ENCODE data around the gene COMT. TPM values are rescaled to one million over a fixed set of nuclear protein-coding genes. Genes with fewer than 3 reads are reported as not detected.

COMT gene
- total RNA-seq, 1 experiment from 2014 or later = 288 TPM

DNA sequence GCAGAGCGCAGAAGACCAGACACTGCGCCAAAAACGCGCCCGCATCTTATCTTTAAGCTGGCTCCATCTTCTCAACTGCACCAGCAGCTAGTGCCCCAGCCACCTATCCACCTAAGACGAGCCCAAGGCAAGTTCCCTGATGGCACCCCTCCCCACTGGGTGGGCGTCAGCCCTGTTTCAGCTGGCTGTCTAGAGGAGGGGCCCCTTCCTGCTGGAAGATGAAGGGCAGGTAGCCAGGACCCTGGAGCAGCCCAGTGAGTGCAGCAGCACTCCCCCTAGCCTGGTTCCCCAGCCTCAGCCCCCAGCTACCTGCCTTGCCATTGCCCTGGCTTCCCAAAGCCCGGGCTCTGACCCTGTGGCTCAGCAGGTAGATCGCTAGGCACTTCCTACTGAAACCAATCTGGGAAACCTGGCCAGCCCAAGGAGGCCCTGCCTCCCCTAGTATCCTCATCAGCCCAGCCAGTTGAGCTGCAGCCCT is 46.8 kb downstream of the COMT start:
- H3K4me1 ChIP-seq (replicated peaks) = peaks cover 28% of the 10 kb centered on the region
- no peak overlapping the region for H3K4me3 ChIP-seq
- DNase-seq (ENCODE audit: low read depth in 1 of 2, low spot score in 2 of 2) = no peak
- no peak overlapping the region for H3K27ac ChIP-seq
- no peaks in the 10 kb centered on the region for H3K27me3 ChIP-seq (replicated peaks)
- H3K36me3 ChIP-seq = no peaks in the 10 kb centered on the region
- no peaks in the 10 kb centered on the region for H3K9me3 ChIP-seq (replicated peaks)

DNA sequence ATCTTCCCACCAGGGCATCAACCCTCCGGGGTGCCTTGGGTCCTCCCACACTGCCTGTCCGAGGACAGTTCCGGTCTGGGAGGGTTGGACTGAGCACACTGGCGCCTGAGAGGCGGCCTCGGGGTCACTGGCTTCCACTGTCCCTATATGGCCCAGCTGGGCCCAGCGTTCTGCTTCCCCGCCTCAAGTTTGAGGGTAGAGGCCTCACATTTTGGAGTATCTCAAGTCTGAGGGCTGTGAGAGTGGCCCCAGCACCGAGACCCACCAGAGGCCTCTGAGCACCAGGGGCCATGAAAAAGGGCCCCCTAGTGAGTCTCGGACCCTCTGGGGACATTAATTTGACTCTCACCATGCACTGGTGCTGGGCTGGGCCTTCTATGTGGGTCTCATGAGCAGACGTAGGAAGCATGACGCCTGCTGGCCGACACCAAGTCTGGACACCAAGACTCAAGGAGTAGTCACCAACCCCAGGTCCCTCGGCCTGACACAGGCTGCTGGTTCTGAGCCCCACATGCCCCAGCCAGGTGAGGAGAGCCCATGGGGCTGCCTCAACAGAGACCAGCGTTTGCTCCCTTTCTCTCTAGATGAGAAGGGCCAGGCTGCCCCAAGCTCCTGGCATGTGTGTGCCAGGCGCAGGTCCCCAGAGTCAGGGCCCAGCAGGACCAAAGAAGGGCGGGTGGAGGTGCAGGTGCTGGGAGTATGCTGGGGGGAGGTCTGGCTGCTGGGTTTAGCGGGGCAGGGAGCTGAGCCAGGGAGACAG is 47.6 kb downstream of the COMT start:
- H3K27me3 ChIP-seq (replicated peaks) = no peaks in the 10 kb centered on the region
- no peaks in the 10 kb centered on the region for H3K36me3 ChIP-seq
- peaks cover 23% of the 10 kb centered on the region for H3K4me1 ChIP-seq (replicated peaks)
- H3K27ac ChIP-seq = no peak overlapping the region
- H3K9me3 ChIP-seq (replicated peaks) = no peaks in the 10 kb centered on the region
- H3K4me3 ChIP-seq = no peak overlapping the region
- no peak for DNase-seq (ENCODE audit: low read depth in 1 of 2, low spot score in 2 of 2)

DNA sequence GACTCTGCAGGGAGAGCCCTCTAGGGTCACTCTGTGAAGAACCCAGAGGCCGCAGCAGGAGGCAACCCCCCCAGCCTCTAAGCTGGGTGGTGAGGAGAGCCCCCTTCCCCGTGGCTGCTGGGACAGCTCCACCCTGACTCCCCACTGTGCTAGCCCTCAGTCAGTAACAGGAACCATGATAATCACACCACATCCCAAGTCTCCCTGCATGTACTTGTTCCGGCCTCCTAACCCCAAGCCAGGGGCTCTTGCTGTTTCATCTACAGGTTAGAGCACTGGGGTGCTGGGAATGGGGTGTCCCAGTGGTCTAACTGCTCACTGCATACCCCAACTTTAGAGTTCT is 48.1 kb downstream of the COMT start:
- H3K27me3 ChIP-seq (replicated peaks) = no peaks in the 10 kb centered on the region
- H3K36me3 ChIP-seq = no peaks in the 10 kb centered on the region
- no peak overlapping the region for H3K27ac ChIP-seq
- DNase-seq (ENCODE audit: low read depth in 1 of 2, low spot score in 2 of 2) = no peak
- H3K9me3 ChIP-seq (replicated peaks) = no peaks in the 10 kb centered on the region
- H3K4me3 ChIP-seq = no peak overlapping the region
- H3K4me1 ChIP-seq (replicated peaks) = peaks cover 18% of the 10 kb centered on the region

DNA sequence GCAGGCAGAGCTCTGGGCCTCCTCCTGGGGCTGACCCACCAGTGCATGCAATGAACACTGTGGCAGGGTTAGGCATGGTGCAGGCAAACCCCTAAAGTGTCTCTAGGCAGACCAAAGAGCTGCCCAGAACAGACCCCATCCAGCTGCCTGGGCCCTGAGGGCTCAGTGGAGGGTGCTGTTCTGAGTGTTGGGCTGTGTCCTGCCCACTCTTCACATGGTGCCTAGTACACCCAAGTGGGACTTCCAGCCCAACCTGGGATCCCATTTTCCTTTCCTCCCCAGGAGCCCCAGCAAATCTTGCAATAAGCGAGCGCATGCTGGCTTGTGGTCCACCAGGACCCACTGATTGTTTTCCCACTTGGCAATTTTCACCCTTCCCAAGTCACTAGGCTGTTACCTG is 48.6 kb downstream of the COMT start:
- no peak overlapping the region for H3K27ac ChIP-seq
- peaks cover 18% of the 10 kb centered on the region for H3K4me1 ChIP-seq (replicated peaks)
- H3K27me3 ChIP-seq (replicated peaks) = no peaks in the 10 kb centered on the region
- no peak for DNase-seq (ENCODE audit: low read depth in 1 of 2, low spot score in 2 of 2)
- H3K36me3 ChIP-seq = no peaks in the 10 kb centered on the region
- H3K9me3 ChIP-seq (replicated peaks) = no peaks in the 10 kb centered on the region
- no peak overlapping the region for H3K4me3 ChIP-seq

DNA sequence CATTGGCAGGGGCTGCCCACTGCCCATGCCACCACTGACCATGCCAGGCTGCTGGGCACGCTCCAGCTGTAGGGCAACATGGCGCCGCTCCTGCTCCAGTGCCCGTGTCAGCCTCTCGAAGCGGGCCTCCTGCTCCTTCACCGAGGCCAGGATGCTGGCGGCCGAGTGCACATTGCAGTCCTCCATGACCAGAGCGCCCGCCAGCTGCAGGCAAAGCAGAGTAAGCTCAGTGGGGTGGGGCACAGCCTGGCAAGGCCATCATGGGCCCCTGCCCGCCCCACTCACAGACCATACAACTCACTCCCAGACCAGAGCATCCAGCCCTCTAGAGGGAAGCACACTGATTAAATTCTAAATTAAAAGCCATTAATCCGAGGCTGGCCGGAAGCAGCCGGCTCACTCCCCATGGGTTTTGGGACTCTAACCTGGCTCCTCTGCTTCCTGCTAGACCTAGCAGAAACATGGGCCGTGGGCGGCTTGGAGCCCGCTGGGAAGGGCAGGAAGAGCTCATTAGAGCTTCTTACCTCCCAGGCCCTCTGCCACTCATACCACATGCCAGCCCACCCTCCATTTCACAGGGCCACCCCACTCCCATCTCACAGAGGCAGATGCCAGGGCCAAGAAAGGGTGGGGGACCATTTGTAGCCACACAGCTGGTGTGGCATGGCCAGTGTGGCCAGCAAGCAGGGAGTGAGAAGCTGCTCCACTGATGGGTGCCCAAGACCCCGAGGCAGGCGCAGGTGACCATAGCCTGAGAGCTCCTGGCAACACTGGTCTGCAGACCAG is 49.2 kb downstream of the COMT start:
- Histone ChIP-seq H3K9me3 (replicated peaks) (no peaks in the 10 kb centered on the region), H3K4me3 (no peak overlapping the region), H3K27ac (no peak overlapping the region), H3K27me3 (replicated peaks) (no peaks in the 10 kb centered on the region), H3K4me1 (replicated peaks) (peaks cover 18% of the 10 kb centered on the region), H3K36me3 (no peaks in the 10 kb centered on the region)
- no peak for DNase-seq (ENCODE audit: low read depth in 1 of 2, low spot score in 2 of 2)

DNA sequence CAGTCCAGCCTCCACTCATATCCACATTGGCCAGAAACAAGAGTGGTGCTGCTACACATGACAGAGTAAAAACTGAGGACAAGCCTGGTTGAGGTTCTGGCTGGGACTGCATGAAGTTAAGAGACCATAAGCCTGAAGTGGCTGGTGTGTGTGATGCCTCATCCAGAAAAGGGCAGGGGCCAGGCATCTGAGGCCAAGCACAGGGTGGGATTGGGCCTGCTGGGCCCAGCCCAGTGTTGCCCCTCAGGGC is 49.7 kb downstream of the COMT start:
- Histone ChIP-seq H3K36me3 (no peaks in the 10 kb centered on the region), H3K4me3 (no peak overlapping the region), H3K4me1 (replicated peaks) (peaks cover 14% of the 10 kb centered on the region), H3K9me3 (replicated peaks) (no peaks in the 10 kb centered on the region), H3K27ac (no peak overlapping the region), H3K27me3 (replicated peaks) (no peaks in the 10 kb centered on the region)
- DNase-seq (ENCODE audit: low read depth in 1 of 2, low spot score in 2 of 2) = no peak

DNA sequence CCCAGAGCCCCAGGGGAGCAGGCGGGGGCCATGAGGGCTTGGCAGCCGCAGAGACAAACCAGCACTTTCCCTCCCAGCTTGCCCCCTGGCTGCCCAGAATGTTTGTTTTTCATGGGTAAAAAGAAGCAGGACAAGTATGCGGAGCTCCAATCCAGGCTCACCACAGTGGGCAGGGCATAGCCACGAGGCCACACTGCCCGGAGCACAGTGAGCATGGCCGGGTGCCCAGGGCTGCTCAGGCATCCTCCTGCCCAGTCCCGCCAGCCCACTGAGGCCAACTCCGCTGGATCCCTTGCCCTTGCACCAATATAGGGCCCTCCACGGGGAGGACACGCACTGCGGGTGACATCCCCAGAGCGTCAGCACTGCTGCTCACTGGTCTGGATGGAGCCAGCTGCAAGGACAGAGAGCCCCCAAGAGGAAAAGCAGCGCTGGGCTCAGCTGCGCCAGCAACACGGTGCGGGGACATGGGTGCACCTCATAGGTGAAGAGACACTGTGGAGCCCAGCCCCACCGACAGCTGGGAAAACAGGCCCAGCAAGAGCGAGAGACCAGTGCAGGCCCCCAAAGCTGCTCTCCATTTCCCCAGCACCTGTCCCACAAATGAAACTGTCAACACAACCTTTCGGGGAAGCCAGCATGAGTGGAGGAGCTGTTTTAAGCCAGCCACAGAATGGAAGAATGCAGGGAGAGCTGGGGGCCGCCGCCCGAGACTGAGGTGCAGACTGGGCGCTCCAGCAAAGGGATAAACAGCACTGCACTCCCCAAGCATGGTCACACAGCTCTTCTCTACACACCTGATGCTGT is 50.3 kb downstream of the COMT start:
- Histone ChIP-seq H3K36me3 (no peaks in the 10 kb centered on the region), H3K27me3 (replicated peaks) (no peaks in the 10 kb centered on the region), H3K9me3 (replicated peaks) (no peaks in the 10 kb centered on the region), H3K4me3 (no peak overlapping the region), H3K27ac (no peak overlapping the region), H3K4me1 (replicated peaks) (peaks cover 9% of the 10 kb centered on the region)
- no peak for DNase-seq (ENCODE audit: low read depth in 1 of 2, low spot score in 2 of 2)

DNA sequence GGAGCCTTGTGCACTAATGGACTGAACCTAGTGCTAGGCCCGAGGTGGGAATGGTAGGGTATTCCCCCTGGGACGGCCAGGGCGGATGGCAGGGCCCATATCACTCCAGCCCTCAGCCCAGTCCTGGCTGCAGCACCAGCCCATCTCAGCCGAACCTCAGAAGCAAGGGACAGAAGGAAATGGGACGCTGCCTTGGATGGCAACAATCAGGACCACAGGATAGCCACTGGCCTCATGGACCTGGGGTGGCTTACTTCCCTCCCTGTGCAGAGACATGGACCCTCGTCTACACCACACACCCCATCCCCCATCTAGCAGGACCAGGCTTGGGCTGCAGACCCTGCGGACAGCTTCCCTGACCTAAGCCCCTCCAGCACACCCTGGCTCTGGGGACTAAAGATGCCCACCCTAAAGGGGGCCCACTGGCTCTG is 50.9 kb downstream of the COMT start:
- H3K4me1 ChIP-seq (replicated peaks) = peaks cover 8% of the 10 kb centered on the region
- no peak overlapping the region for H3K27ac ChIP-seq
- no peak for DNase-seq (ENCODE audit: low read depth in 1 of 2, low spot score in 2 of 2)

DNA sequence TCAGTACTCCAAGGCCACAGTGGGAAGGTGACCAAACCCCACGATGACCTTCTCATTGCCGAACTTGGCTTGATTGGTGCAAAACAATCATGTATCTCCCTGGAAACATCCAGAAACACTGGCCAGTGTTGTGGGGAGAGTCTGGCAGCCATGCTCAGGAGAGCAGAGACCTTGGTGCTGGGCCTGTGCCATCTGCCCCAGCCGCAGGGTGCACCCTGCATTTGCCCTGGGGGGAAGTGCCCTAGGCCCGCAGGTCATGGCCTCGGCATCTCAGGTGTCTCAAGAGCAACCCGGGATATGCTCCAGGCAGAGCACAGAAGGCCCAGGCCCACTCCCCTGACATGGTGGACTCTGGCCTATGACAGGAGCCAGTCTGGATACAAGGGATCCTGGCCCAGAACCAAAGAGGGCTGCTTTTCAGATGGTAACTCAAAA is 51.4 kb downstream of the COMT start:
- no peak overlapping the region for H3K4me3 ChIP-seq
- no peaks in the 10 kb centered on the region for H3K36me3 ChIP-seq
- peaks cover 8% of the 10 kb centered on the region for H3K4me1 ChIP-seq (replicated peaks)
- H3K9me3 ChIP-seq (replicated peaks) = no peaks in the 10 kb centered on the region
- no peak for DNase-seq (ENCODE audit: low read depth in 1 of 2, low spot score in 2 of 2)
- H3K27ac ChIP-seq = no peak overlapping the region
- no peaks in the 10 kb centered on the region for H3K27me3 ChIP-seq (replicated peaks)

More for the DNA sequence above, 50.9 kb downstream of the COMT start:
- Histone ChIP-seq H3K4me3 (no peak overlapping the region), H3K36me3 (no peaks in the 10 kb centered on the region), H3K9me3 (replicated peaks) (no peaks in the 10 kb centered on the region), H3K27me3 (replicated peaks) (no peaks in the 10 kb centered on the region)

DNA sequence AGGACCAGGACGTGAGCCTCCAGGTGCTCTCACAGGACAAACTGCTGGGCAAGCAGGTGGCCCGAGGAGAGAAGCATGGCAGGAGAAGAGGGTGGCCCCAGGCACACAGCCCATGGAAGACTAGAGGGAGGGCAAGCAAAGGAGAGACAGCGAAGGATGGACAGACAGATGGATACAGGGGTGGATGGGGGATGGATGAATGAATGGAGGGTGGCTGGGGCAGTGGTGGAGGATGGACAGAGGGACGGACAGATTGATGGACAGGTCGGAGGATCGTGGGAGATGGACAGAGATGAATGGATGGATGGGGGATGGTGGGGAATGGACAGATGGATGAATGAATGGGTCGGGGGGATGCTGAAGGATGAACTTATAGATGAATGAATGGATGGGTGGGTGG is 52.4 kb downstream of the COMT start:
- Histone ChIP-seq H3K36me3 (no peaks in the 10 kb centered on the region), H3K27ac (no peak overlapping the region), H3K27me3 (replicated peaks) (no peaks in the 10 kb centered on the region), H3K4me3 (no peak overlapping the region), H3K9me3 (replicated peaks) (no peaks in the 10 kb centered on the region), H3K4me1 (replicated peaks) (peaks cover 8% of the 10 kb centered on the region)
- DNase-seq (ENCODE audit: low read depth in 1 of 2, low spot score in 2 of 2) = no peak

DNA sequence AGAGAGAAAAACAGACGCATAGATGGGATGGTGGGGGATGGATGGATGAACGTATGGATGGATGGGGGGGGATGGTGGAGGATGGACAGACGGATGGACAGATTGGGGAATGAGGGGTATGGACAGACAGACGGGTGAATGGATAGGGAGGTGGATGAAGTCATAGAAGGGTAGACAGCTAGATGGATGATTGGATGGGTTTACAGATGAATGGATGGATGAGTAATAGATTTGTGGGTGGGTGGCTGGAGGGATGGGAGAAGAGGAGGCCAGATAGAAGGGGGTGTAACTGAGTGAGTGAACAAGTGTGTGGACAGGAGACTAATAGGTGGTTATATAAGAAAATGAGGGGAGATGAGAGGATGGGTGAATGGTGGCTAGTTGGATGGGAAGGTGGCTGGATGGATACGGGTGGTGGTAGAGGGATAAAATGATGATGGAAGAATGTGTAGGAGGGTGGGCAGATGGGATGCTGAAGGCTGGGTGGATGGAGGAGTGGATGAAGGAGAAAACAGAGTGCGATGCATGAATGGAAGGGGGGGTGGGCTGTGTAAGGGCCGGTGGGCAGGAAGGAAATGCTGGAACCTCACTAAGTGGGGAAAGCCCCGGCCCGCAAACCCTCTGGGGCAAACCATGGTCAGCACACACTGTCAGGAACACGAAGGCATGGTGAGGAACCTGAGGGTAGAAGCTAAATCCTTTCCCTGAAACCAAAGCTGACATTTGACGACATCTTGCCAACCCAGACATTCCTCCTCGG is 53.5 kb downstream of the COMT start:
- Histone ChIP-seq H3K4me3 (no peak overlapping the region), H3K27me3 (replicated peaks) (no peaks in the 10 kb centered on the region), H3K4me1 (replicated peaks) (peaks cover 8% of the 10 kb centered on the region), H3K27ac (no peak overlapping the region), H3K36me3 (no peaks in the 10 kb centered on the region), H3K9me3 (replicated peaks) (no peaks in the 10 kb centered on the region)
- no peak for DNase-seq (ENCODE audit: low read depth in 1 of 2, low spot score in 2 of 2)

DNA sequence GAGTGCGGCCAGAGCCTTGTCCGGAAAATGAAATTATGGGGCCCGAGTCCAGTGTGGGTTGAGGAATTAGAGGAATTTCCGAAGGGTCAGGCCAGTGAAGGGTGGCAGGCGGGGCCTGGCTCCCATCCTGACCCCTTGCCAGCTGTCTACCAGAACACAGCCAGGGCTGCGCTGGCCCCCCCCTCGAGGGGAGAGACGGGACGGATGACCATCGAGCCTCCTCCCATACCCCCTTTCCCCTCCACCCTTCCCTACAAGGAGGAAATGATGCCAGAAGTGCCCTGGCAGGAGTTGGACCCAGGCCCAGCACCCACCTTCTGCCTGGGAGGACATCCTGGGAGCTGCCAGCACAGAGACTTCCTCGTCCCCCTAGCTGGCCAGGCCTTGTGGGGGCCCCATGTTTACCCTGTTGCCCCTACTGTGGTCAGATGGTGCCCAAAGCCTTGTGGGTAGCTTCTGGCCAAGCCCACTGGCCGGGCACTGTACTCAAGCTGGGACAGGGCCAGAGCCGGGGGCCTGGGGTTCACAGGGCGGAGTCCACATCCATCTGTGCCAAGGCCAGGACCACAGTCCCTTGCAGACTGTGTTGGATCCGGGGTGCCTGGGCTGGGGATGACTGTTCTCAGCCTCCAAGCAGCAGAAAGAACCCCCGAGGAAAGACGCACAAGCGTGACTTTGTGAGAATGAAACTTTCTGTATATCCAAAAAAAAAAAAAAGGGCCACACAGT is 54.2 kb downstream of the COMT start:
- Histone ChIP-seq H3K9me3 (replicated peaks) (no peaks in the 10 kb centered on the region), H3K4me3 (no peak overlapping the region), H3K27me3 (replicated peaks) (no peaks in the 10 kb centered on the region), H3K36me3 (no peaks in the 10 kb centered on the region), H3K4me1 (replicated peaks) (peaks cover 8% of the 10 kb centered on the region), H3K27ac (no peak overlapping the region)
- DNase-seq (ENCODE audit: low read depth in 1 of 2, low spot score in 2 of 2) = no peak

All from SJSA1 (cell line).